Measurements from ENCODE around the gene ABCC11. TPM values are rescaled to one million over a fixed set of nuclear protein-coding genes. Genes with fewer than 3 reads are reported as not detected.
A peak's percentile ranks its signal among the peaks of the same experiment; 100 is the strongest.

Gene ABCC11
- total RNA-seq, 1 donor from 2014 or later, result 0.12 TPM

DNA sequence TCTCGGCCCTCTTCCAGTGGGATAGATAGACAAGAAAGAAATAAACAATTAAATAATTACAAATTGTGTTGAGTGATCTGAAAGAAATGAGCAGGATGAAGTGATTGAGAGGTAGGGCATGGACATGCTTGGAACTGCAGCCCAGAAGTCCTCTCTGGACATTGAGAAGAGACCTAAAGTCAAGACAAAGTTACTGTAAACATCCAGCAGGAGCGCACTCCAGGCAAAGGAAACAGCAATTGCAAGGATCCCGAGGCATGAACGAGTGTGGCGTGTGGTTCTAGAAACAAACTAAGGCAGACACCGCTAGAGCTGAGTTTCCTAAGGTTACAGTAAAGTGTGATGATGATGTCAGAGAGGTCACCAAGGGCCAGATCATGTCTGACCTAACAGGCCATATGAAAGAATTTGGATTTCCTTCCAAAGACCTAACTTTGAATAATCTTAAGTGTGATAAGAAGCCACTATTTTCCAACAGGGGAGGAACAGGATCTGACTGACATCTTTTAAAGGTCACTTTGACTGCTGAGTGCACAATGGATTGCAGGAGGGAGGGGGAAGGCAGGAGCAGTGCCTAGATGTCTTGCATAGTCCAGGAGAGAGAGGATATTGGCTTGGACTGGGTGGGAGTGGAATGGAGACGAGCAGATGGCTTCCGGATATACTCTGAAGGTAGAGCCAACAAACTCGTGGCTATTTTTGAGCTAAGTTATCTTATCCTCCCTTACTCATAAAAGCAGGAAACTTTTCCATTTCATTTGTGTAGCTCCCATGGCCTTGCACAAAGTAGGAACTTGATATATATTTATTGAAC, 110.6 kb downstream of the ABCC11 start:
- Mint-ChIP-seq H3K4me3 (no peak overlapping the region), H3K36me3 (ENCODE audit: low read depth) (no peaks in the 10 kb centered on the region), H3K9me3 (no peaks in the 10 kb centered on the region), H3K27ac (no peak overlapping the region), H3K27me3 (peaks cover 2% of the 10 kb centered on the region), H3K4me1 (no peaks in the 10 kb centered on the region)
- intact Hi-C loops (cut with micrococcal nuclease), result no loop called here
- no peak for DNase-seq

DNA sequence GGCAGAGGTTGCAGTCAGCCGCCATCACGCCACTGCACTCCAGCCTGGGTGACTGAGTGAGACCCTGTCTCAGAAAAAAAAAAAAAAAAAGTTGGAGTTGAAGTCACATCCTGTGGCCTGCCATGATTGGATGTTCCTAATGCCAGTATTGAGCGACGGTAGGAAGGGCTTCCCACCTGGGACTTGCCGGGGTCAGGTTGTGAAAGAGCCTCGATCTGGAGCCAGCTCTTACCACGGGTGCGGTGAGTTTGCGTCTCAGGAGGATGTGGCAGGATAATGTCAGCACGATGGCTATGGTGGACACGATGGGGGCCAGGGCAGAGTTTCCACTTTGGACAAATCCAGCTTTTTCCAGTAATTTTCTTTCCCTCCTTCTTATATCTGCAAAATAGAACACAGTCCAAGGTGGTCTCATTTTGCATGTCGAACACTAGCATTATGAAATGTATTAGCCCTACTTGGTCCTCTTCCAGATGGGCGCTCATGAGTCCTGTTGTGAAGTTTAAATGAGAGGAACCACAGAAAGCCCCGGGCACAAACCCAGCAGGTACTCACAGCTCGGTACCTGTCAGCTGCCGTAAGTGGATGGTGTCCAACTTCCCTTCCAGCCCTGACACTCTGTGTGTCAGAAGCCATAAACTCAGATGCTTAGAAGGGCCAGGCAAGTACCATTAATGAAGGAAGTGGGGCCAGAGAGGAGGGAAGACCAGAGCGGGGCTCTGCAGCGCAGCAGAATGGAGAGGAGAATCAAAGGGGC, 113.7 kb downstream of the ABCC11 start:
- no peaks in the 10 kb centered on the region for H3K4me1 Mint-ChIP-seq
- H3K4me3 Mint-ChIP-seq, result no peak overlapping the region
- DNase-seq, result no peak
- no peak overlapping the region for H3K27ac Mint-ChIP-seq
- H3K36me3 Mint-ChIP-seq (ENCODE audit: low read depth), result no peaks in the 10 kb centered on the region
- intact Hi-C loops (cut with micrococcal nuclease), result no loop called here
- H3K27me3 Mint-ChIP-seq, result peaks cover 2% of the 10 kb centered on the region
- H3K9me3 Mint-ChIP-seq, result no peaks in the 10 kb centered on the region

DNA sequence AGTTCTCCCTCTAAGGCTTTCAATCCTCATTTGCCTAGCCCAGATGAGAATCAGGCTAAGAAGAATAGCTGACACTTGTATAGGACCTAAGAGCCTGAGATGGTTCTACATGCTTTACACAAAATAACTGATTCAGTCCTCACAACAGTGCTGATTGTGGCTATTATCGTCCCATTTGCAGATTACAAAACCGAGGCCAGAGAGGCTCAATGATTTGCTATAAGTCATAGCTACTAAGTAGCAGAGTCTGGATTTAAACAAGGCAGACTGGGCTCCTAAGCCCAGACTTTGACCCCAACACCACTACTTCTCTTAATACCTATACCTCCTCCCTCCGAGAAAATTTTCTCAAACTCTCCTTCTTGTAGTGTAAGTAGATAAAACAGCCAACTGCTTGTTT, 114.6 kb downstream of the ABCC11 start:
- no peaks in the 10 kb centered on the region for H3K9me3 Mint-ChIP-seq
- peaks cover 2% of the 10 kb centered on the region for H3K27me3 Mint-ChIP-seq
- H3K4me3 Mint-ChIP-seq, result no peak overlapping the region
- no peak overlapping the region for H3K27ac Mint-ChIP-seq
- no peaks in the 10 kb centered on the region for H3K36me3 Mint-ChIP-seq (ENCODE audit: low read depth)
- DNase-seq, result no peak
- no peaks in the 10 kb centered on the region for H3K4me1 Mint-ChIP-seq
- intact Hi-C loops (cut with micrococcal nuclease), result no loop called here

DNA sequence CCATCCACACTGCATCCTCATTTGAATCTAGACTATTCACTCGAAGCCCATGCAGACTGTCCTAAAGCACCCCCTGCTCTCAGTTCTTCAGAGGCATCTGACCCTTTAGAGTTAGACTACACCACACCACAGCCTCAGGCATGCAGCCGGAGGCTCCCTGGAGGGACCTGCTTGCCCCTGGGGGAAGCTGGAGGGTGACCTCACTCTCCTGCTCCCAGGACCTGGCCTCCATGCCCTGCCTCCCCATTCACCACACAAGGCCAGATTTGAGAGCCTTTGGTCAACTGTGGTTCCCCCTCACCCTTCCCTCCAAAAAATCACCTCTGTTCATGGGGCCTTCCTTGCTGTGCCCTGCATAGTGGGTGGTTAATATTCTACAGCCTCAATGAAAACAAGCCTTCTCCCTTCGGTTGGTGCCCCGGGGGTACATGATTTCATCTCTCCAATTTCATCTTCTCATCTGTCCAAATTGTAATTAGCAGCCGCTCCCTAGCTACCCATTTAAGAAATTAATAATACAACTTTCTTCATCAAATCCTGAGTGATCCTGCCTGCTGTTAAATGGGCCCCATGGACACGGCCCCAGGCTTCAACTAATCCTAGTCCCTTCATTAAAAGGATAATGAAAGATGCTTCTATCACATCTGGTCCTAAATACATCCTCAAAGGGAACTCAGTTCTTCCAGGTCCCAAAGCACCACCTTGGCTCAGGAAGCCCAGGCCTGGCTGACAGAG, 116.0 kb downstream of the ABCC11 start:
- H3K4me3 Mint-ChIP-seq, result no peak overlapping the region

DNA sequence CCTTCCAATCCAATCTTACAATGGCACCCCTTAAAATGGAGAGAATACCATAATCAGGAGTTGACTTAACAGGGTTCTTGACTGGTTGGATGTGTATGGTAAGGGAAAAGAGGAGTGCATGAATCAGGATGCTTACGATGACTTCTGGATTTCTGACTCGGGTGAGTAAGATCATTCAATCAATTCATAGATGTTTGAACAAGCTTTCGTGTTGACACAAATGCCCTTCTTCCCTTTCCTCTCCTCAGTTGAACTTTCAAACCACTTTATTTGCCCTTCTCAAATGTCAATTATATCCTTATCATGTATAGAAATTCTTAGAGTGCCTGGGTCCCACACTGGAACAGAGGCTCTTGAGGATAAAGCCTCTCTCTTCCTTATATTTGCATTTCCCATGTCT, 117.4 kb downstream of the ABCC11 start:
- H3K36me3 Mint-ChIP-seq (ENCODE audit: low read depth), result no peaks in the 10 kb centered on the region
- peaks cover 2% of the 10 kb centered on the region for H3K27me3 Mint-ChIP-seq
- H3K4me1 Mint-ChIP-seq, result peaks cover 5% of the 10 kb centered on the region
- H3K4me3 Mint-ChIP-seq, result no peak overlapping the region
- intact Hi-C loops (cut with micrococcal nuclease), result no loop called here
- no peak for DNase-seq
- no peak overlapping the region for H3K27ac Mint-ChIP-seq
- no peaks in the 10 kb centered on the region for H3K9me3 Mint-ChIP-seq

More for the DNA sequence above, 116.0 kb downstream of the ABCC11 start:
- intact Hi-C loops (cut with micrococcal nuclease), result no loop called here
- H3K9me3 Mint-ChIP-seq, result no peaks in the 10 kb centered on the region
- no peak for DNase-seq
- H3K4me1 Mint-ChIP-seq, result peaks cover 5% of the 10 kb centered on the region
- H3K27ac Mint-ChIP-seq, result no peak overlapping the region
- peaks cover 2% of the 10 kb centered on the region for H3K27me3 Mint-ChIP-seq
- H3K36me3 Mint-ChIP-seq (ENCODE audit: low read depth), result no peaks in the 10 kb centered on the region

DNA sequence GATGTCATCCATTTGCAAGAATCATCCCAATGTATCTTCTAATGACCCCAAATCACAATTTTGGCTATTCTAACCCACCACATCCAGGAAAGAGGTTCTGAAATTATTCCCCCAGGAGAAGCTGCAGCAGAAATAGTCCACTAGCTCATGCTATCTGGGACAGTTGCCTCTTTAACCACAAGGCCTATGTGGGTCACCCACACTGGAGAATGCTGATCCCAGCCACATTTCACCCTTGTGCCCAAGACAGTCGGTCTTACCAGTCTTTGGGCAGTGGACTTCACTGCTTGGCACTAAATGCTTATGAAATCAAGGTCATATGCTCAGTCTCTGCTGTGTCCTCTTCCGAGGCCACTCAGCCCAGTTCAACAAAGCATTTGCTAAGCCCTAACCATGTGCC, 118.6 kb downstream of the ABCC11 start:
- Mint-ChIP-seq H3K27ac (no peak overlapping the region), H3K36me3 (ENCODE audit: low read depth) (no peaks in the 10 kb centered on the region), H3K9me3 (no peaks in the 10 kb centered on the region), H3K4me1 (peaks cover 9% of the 10 kb centered on the region), H3K27me3 (peaks cover 2% of the 10 kb centered on the region), H3K4me3 (no peak overlapping the region)
- intact Hi-C loops (cut with micrococcal nuclease), result no loop called here
- no peak for DNase-seq

DNA sequence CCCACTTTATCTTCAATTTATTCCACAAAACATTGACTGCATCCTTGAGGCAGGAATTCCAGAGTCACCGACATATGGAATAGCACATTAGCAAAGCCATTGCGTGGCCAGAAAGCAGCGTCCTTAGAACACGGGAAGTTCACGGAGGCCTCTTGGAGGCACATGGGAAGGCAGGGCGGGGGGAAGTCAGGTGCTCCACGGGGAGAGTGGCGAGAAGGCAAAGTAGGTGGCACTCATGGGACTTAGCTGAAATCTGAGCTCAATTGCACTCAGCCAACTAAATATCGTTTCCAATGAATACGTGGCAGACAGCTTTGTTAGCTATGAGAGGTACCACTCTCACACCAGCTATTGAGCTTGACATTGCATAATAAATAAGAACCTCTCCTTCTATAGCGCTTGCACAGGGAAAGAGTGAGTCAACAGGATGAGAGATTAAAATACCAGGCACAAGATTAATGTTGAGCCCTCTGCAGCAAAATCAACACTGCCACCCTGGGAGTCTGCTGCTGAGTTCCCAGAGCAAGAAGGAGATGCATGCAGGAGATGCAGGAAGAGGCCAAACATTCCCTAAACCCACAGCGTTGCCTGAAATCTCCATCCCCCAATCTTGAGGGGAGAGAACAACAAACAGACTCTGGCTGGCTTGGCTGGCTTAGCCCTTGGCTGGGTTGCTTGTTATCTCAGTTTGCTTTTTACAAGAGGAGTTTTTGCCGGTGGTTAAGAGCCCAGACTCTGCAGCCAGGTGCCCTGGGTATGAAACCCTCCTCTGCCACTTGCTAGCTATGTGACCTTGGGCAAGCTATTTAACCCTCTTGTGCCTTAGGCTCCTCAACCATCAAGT, 120.3 kb downstream of the ABCC11 start:
- no peak overlapping the region for H3K4me3 Mint-ChIP-seq
- no peaks in the 10 kb centered on the region for H3K36me3 Mint-ChIP-seq (ENCODE audit: low read depth)
- H3K9me3 Mint-ChIP-seq, result peaks cover 3% of the 10 kb centered on the region
- no peak overlapping the region for H3K27ac Mint-ChIP-seq
- peaks cover 21% of the 10 kb centered on the region for H3K4me1 Mint-ChIP-seq
- H3K27me3 Mint-ChIP-seq, result no peaks in the 10 kb centered on the region
- DNase-seq, result no peak
- intact Hi-C loops (cut with micrococcal nuclease), result no loop called here

DNA sequence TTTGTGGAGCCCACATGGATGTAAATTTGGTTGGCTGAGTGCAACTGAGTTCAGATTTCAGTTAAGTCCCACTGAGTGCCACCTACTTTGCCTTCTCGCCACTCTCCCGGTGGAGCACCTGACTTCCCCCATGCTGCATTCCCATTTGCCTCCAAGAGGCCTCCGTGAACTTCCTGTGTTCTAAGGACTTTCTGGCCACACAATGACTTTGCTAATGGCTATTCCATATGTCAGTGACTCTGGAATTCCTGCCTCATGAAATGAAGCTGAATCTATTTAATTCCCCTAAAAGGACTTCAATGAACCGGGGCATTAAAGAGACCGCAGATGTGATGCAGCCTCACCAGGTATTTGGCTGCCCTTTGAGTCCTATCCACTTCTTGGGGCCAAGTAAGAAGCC, 121.5 kb downstream of the ABCC11 start:
- H3K27ac Mint-ChIP-seq, result no peak overlapping the region
- peaks cover 3% of the 10 kb centered on the region for H3K9me3 Mint-ChIP-seq
- H3K27me3 Mint-ChIP-seq, result no peaks in the 10 kb centered on the region
- H3K36me3 Mint-ChIP-seq (ENCODE audit: low read depth), result no peaks in the 10 kb centered on the region
- no peak for DNase-seq
- peaks cover 21% of the 10 kb centered on the region for H3K4me1 Mint-ChIP-seq
- H3K4me3 Mint-ChIP-seq, result no peak overlapping the region
- intact Hi-C loops (cut with micrococcal nuclease), result no loop called here

DNA sequence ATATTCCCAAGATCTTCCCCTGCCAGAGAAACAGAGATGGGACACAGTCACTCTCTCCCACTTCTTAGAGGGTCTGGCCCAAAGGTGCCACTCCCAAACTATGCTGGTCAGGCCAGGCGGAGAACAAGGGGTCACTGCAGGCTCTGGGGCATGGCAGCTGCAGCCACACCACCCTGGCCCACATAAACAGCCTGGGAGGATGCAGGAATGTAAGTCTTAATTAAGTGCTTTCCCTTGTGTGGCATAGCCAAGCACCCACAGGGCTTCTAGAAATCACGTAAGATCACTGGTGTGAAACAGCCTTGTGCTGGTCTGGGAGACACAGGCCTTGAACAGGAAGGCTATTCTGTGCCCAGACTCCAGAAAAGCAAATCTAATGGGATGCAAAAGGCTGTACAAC, 123.1 kb downstream of the ABCC11 start:
- intact Hi-C loops (cut with micrococcal nuclease), result no loop called here
- H3K9me3 Mint-ChIP-seq, result peaks cover 3% of the 10 kb centered on the region
- no peak overlapping the region for H3K4me3 Mint-ChIP-seq
- H3K27me3 Mint-ChIP-seq, result no peaks in the 10 kb centered on the region
- no peak for DNase-seq
- no peak overlapping the region for H3K27ac Mint-ChIP-seq
- H3K4me1 Mint-ChIP-seq, result peaks cover 21% of the 10 kb centered on the region
- H3K36me3 Mint-ChIP-seq (ENCODE audit: low read depth), result no peaks in the 10 kb centered on the region

DNA sequence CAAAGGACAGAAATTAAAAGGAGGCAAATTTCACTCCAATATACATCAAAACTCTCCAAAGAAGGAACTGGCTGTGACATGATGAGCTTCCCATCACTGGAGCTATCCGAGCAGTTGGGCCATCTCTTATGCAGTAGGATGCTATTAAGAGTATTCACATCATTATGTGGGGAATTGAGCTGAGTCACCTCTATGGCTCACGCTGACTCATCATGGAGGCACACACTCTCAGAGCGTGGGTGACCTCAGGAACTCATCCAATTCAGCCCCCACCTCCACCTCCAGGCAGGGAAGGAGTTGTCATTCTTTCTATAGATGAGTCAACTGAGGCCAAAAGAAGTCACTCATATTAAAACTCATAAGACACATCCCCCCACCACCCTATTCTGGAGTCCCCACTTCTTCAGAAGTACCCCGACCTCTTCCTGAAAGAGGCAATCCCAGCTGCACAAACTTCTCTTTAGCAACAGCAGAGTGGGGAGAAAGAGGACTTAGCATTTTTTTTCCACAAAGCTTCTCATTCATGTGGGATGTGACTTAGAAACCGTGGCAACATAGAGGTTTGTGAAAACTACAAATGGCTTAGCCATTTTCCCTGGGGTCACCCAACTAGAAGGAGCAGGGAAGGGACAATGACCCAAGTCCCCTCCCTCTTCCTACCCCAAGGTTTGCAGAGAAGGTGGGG, 124.1 kb downstream of the ABCC11 start:
- no peaks in the 10 kb centered on the region for H3K36me3 Mint-ChIP-seq (ENCODE audit: low read depth)
- no peaks in the 10 kb centered on the region for H3K27me3 Mint-ChIP-seq
- peak; percentile 69 for DNase-seq
- peak overlapping the region; percentile 79 for H3K27ac Mint-ChIP-seq
- H3K4me3 Mint-ChIP-seq, result peak overlapping the region; percentile 21
- H3K9me3 Mint-ChIP-seq, result peaks cover 3% of the 10 kb centered on the region
- peaks cover 25% of the 10 kb centered on the region for H3K4me1 Mint-ChIP-seq
- intact Hi-C loops (cut with micrococcal nuclease), result loop anchor here (1.0 kb wide), 3 partner anchors 35 to 1009 kb away; no protein-coding TSS in a partner anchor

DNA sequence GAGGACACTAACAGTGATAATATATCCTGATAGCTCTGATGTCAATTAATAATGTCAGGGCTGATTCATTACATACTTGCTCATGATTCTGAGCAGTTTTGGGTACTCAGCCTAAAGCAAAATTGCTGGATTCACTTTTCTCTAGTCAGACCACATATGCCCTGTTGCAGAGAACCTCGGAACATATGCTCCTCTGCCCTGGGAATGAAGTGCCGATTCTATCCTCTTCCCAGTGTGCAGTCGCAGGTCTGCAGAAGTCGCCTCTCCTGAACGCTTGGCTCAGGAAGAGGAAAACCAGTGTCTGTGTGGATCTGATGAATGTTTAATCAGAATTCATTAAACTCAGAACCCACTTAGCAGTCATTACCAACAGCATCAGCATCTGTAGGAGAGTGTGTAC, 126.1 kb downstream of the ABCC11 start:
- H3K27me3 Mint-ChIP-seq, result no peaks in the 10 kb centered on the region
- intact Hi-C loops (cut with micrococcal nuclease), result no loop called here
- H3K27ac Mint-ChIP-seq, result no peak overlapping the region
- no peak overlapping the region for H3K4me3 Mint-ChIP-seq
- H3K4me1 Mint-ChIP-seq, result peaks cover 19% of the 10 kb centered on the region
- no peaks in the 10 kb centered on the region for H3K36me3 Mint-ChIP-seq (ENCODE audit: low read depth)
- DNase-seq, result no peak
- H3K9me3 Mint-ChIP-seq, result peaks cover 3% of the 10 kb centered on the region

DNA sequence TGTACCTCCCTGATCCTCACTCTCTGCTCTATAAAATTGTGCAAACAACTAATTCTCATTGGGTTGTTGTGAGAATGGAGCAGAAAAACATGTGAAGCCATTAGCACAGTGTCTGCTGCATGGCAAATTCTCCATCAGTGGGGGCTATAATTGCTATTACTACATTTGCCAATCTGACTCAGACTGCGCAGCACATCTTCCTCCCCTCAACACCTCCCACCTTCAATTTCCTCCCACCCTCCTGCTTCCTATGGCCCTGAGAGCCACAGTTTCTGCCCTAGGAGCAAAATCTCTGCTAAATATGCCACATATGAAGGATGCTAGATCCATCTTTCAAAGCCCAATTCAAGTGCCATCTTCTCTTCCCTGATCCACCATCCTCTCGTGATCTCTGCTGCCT, 128.5 kb downstream of the ABCC11 start:
- Mint-ChIP-seq H3K9me3 (peaks cover 3% of the 10 kb centered on the region), H3K27me3 (no peaks in the 10 kb centered on the region)
- intact Hi-C loops (cut with micrococcal nuclease), result no loop called here

More for the DNA sequence above, 128.5 kb downstream of the ABCC11 start:
- H3K4me1 Mint-ChIP-seq, result peaks cover 16% of the 10 kb centered on the region
- no peaks in the 10 kb centered on the region for H3K36me3 Mint-ChIP-seq (ENCODE audit: low read depth)
- no peak for DNase-seq
- no peak overlapping the region for H3K27ac Mint-ChIP-seq
- H3K4me3 Mint-ChIP-seq, result no peak overlapping the region
